GM19372 (cell line): Measurements from ENCODE around the gene CYP4F12.
"Not testable (repeated sequence)": the region's sequence is repeated elsewhere in the genome, so short reads cannot be mapped to it uniquely, and the experiment has no call there.

ENCODE experiments used
- ATAC-seq: cut with Tn5 transposase; IDR thresholded peaks from one replicate; pipeline ENCODE4 v1.9.1; 2021; ENCODE audit warnings: mild to moderate bottlenecking, low read depth, moderate library complexity; ENCODE audit not compliant: unreplicated experiment

The CYP4F12 gene

DNA sequence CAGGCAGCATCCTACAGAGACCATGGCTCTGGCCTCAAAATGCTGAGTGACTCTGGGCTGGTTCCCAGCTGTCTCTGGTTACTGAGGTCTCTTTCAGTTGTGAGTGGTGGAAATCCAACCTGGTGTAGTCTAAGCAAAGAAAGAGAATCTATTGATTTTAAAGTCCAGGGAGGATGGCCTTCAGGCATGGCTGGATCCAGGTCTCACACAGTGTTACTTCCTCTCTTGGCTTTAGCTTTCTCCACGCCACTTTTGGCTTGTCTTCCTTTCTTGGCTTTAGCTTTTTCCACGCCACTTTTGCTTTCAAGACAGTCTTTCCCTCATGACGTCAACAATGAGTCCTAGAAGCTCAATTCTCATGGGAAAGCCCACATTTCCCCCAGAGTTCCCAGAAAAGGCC is 28.1 kb upstream of the CYP4F12 start:
- no peak for ATAC-seq

DNA sequence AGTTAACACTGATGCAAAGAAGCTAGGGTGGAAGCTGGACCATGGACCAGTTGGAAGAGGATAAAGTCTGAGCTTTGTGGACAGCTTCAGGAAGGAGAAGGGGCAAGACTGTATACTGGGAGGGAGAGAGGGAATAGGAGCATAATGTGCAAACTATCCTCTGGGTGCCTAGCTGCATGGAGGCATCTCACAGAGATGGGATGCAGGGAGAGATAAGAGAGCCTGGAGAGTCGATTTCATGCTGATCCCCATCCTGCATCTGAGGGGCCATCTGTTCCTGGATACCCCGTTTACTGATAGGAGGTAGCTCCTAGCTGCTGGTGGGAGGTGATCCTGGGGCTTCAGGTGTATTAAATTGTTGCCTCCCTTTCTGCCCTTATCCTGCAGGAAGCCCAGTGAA is 23.4 kb upstream of the CYP4F12 start:
- ATAC-seq = no peak

- not testable (repeated sequence) for ATAC-seq
These were observed 22.8 kb upstream of the CYP4F12 start for GRCh38 chr19:15650123-15650522.

DNA sequence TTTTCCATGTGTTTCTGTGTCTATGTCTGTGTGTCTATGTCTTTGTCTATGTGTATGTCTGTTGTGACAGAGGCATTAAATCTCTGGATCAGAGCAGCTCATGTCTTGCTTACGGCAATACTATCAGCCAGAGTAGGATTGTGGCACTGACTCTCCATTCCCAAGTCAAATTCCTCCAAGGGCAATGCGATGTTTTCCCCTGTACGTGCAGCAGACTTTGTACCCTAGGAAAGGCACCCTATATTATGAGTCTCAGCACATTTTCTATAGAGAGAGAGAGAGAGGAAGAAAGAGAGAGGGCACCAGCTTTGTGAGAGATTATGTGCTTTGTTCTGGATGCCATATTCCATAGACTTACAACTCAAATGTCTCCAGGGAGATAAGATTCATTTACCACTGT is 21.1 kb upstream of the CYP4F12 start:
- no peak for ATAC-seq

GRCh38 chr19:15652559-15653278 is 20.2 kb upstream of the CYP4F12 start:
- ATAC-seq = no peak

DNA sequence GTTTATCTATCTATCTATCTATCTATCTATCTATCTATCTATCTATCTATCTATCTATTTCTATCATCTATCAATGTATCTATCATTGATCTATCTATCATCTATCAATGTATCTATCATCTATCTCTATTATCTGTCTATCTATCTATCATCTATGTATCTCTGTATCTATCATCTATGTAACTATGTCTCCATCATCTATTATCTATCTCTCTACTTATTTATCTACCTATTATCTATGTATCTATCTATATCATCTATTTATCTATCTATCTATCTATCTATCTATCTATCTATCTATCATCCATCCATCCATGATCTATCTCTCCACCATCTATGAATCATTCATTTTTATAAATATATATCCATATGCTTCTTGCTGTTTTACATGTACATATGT is 16.4 kb upstream of the CYP4F12 start:
- ATAC-seq = no peak

- ATAC-seq = no peak
These were observed 9.6 kb upstream of the CYP4F12 start for GRCh38 chr19:15663247-15663646.

DNA sequence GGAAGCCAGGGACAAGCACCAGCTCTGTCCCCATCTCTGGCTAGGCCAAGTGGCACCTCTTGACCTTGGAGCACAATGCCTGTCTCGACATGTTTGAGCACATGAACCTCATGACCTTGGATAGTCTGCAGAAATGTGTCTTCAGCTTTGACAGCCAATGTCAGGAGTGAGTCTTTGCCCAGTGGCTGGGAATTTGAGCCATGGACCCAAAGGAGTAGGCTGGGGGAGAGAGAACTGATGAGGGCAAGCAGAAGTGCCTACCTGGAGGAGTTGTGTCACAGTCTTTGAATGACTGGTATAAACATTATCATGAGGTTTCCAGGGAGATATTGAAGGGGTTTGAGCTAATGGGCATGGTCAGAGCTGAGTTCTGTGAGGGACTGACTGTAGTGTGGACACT is 6.7 kb upstream of the CYP4F12 start:
- no peak for ATAC-seq

- ATAC-seq = no peak
These were observed 6.0 kb upstream of the CYP4F12 start for GRCh38 chr19:15666883-15667282.

GRCh38 chr19:15669440-15669839 is 3.4 kb upstream of the CYP4F12 start:
- no peak for ATAC-seq

DNA sequence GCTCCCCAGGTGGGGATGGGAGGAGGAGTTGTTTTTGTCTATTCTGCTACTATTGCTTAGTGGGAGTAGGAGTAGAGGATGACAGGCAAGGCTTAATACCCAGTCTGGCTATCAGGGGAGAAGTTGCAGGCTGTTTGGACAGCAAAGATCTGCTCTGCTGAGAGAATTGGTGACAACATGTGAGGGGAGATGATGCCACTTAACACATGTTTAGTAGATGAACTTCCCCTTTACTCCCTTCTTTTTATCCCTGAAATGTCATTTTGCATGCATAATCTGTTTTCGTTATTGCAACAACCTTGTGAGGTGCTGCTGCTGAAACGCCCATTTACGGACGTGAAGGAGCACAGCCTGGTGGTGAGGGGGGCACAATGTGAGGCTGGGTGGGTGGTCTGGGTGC is 3.0 kb upstream of the CYP4F12 start:
- no peak for ATAC-seq

DNA sequence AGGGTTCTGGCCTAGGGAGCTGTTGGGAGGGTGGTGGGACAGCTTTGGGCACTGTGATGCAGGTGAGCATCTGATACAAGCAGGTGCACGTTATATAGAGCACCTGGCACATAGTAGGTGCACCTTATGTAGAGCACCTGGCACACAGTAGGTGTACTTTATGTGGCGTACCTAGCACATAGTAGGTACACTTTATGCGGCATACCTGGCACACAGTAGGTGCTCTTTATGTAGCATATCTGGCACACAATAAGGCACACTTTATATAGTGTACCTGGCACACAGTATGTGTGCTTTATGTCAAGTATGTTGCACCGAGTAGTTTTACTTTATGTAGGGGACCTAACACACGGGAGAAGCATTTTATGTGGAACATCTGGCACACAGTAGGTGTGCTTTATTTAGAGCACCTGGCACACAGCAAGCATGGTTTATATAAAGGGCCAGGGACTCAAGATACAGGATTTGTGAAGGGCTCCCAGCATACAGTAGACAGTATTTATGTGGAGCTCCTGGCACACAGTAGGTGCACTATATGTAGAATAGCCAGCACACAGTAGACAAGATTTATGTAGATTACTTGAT is 1.6 kb upstream of the CYP4F12 start:
- ATAC-seq = no peak

DNA sequence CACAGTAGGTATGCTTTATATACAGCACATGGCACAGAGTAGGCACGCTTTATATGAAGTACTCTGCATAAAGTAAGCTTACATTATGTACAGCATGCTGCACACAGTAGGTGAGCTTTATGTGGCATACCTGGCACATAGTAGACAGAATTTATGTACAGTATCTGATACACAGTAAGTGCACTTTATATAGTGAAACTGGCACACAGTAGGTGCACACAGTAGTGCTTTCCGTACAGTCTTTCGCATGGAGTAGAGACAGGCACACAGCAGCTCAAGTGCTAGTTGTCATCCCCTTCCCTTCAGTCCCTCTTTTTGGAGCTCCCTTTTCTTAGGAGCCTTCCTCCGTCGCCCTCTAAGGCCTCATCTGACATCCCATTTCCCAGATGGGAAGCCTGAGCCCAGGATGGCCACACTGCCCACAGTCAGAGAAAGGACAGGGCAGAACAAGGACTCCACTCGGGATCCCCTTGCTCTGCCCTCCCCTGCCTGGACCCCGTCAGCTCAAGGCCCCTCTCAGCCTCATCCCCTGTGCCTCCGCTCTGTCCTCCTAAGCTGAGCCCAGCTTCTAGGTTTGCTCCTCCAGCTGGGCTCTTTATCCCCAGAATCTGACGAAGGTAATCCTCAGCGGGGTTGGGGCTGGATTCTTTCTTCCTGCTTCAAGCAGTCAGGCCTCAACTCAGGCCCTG is 852 bp upstream of the CYP4F12 start:
- ATAC-seq = no peak

DNA sequence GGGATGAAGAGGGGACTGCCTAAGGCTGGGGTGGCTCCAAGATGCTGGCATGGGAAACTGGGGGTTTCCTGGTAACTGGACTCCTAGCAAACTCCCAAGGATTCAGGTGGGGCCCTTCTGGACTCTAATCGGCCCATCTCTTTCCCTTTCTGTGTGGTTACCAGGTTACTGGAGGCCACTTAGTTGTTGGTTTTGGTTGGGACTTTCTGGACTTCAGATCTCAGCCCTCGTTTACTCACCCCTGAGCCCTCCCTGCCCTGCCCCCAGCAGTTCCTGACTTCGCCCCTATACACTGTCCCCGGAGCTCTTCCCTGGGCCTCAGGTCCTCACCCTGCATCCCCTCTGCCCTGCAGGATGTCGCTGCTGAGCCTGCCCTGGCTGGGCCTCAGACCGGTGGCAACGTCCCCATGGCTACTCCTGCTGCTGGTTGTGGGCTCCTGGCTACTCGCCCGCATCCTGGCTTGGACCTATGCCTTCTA is 328 bp downstream of the CYP4F12 start:
- ATAC-seq = no peak

DNA sequence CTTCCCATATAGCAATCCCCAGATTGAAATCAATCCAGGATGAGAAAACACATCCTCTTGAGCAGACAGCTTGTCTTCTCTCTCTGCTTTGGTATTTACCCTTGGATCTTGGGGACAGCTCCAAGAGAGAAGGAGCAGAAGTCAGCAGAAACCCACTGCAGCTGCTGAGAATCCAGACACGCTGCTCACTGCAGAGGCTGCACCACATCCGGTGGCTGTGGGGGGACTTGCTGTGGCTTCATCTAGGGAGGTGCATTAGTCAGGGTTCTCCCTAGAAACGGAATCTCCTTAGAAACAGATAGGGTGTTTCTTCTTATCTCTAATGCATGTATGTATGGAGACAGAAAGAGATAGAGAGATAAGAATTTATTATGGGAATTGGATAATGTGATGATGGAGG is 2.7 kb downstream of the CYP4F12 start:
- ATAC-seq = no peak

DNA sequence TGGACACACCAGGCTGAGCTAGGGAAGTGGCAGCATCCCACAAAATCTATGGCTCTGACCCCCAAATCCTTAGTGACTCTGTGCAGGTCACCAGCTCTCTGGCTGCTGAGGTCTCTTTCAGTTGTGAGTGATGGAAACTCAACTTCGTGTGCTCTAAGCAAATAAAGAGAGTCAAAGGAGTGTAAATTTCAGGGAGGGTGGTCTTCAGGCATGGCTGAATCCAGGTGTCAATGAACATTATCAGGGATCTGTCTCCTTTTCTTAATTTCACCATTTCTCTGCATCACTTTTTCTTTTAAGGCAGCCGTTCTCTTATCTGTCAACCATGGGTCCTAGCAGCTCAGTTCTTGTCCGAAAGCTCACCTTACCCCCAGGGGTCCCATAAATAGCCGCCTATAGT is 6.2 kb downstream of the CYP4F12 start:
- ATAC-seq = no peak

DNA sequence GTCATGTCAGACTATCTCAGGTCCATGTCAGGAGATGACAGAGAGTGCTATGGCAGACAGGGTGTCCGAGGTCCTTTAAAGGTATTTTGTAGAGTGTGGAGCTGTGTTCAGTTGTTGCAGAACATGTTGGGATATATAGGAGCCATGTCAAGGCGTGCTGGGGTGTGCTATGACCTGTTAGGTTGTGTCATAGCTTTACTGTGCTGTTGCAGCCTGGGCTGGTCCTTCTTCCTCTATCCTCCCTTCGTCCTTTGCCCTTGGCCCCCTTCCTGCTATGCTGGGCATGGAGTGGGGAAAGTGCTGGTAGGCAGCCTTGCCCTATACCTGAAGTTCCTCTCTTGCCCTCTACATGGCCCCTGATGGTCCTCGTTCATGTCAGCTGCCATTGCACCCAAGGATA is 7.0 kb downstream of the CYP4F12 start:
- not testable (repeated sequence) for ATAC-seq

- no peak for ATAC-seq
These were observed 7.8 kb downstream of the CYP4F12 start for GRCh38 chr19:15680478-15681322.

GRCh38 chr19:15683411-15683810 is 10.5 kb downstream of the CYP4F12 start:
- ATAC-seq = no peak

DNA sequence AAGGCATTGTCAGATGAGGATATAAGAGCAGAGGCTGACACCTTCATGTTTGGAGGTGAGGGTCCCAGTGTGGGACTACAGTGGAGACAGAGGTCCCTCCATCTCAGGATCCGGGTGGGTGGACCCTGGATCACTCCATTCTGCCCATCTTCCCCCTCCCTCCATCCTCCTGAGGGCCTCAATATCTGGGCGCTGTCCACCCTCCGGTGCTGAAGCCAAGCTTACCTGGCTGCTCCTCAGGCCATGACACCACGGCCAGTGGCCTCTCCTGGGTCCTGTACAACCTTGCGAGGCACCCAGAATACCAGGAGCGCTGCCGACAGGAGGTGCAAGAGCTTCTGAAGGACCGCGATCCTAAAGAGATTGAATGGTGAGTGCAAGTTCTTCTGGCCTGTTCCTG is 11.9 kb downstream of the CYP4F12 start:
- no peak for ATAC-seq

DNA sequence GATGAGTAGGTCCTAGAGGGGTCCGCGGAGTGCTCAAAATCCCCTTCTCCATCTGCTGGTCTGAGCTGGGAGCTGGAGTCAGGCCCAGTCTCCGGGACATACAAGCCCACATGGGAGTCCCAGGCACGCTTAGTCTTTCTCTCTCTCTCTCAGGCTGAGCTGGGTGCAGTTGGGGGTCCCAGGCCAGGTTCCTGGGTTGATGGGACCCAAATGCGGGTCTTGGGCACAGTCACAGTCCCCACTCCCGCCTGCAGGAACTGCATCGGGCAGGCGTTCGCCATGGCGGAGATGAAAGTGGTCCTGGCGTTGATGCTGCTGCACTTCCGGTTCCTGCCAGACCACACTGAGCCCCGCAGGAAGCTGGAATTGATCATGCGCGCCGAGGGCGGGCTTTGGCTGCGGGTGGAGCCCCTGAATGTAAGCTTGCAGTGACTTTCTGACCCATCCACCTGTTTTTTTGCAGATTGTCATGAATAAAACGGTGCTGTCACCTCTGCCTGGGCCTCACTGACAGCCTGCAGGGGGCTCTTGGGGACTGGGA is 23.8 kb downstream of the CYP4F12 start:
- no peak for ATAC-seq
